HT1080 (cell line): ENCODE data around the gene WLS. TPM values are rescaled to one million over a fixed set of nuclear protein-coding genes. Genes with fewer than 3 reads are reported as not detected.
A peak's percentile ranks its signal among the peaks of the same experiment; 100 is the strongest.
"Not testable (repeated sequence)": the region's sequence is repeated elsewhere in the genome, so short reads cannot be mapped to it uniquely, and the experiment has no call there.

Source experiments
- DNase-seq: peaks from one replicate; pipeline ENCODE4 v3.0.0-alpha.2; 2015; ENCODE audit warnings: low read depth
- polyA plus RNA-seq, 2 experiments: library from polyadenylated mRNA; depleted of rRNA; stranded (reverse); fragments of >200 nt; gene quantifications; 2 replicates each; pipeline ENCODE4 v1.2.3, GENCODE V29; 2015
- total RNA-seq: library from RNA; depleted of rRNA; stranded (reverse); fragments of >200 nt; shearing (Covaris generic); gene quantifications from 2 replicates; pipeline ENCODE4 v1.2.3, GENCODE V29; 2014; rRNA removed

Gene WLS
- total RNA-seq, result 40.5 and 61.4 TPM in 2 replicates
- polyA plus RNA-seq (2015; cell fraction: cytosol; rRNA removed), result 55.1 and 56.2 TPM in 2 replicates
- polyA plus RNA-seq (2015; cell fraction: nucleus; rRNA removed), result 100 and 123 TPM in 2 replicates

DNA sequence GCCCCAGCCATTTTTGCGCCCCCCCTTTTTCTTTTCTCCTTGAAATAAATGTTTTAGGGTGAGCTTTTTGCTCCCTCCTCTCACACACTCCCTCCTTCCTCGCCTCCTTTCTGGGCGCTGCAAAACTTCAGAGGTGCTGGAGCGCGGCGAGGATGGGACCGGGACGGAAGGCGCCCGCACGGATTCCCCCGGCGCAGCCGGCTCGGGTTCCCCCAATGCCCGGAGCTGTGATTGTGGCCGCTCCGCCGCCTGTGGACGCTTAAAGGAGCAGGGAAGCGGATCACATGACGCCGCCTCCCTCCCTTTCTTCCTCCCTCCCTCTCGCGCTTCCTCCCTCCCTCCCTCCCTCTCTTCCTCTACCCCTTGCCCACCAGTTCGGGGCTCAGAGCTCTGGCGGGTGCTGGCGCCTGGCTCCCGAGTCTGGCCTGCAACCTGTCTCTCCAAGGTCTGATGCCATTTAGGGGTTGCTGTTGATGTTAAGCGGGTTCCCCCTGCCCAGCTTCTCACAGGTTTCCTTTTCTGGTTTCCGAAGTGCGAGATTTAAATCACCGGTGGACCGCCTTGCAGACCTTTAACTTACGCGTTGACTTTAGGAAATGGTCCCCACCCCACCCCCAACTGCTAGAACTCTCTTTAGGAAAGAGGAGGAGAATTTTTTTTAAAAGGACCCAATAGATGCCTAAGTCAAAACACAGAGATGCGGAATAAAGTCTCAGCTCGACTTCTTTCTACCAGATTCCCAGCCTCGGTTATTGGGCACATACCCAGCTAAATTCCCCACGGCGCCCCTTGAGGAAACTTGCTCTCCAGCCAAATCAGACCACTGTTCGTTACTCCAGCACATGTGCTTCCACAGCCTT, at the start of gene WLS:
Gene WLS (minus strand): TSS at position 235 of the 860 bp plus-strand sequence. CDS start 224 bp downstream, at position 11.
- DNase-seq, result peak; percentile 83

DNA sequence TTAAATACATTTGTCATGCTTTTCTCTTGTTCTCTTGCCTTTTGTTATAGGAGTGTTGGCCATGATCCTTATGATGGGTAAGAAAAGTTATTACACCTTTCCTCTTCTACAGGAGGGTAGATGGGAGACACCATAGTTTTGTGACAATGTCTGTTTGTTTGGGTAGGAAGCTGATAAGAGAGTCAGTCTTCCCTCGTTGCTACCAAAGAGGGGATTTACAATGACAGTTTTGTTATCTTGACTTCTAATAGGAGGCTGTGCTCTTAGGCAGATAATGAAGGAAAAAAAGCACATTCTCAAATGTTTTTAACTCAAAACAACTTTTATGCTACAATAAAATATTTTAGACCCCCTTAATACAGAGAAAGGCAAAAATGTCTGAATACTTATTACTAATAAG, 48.0 kb upstream of the WLS start:
- no peak for DNase-seq

DNA sequence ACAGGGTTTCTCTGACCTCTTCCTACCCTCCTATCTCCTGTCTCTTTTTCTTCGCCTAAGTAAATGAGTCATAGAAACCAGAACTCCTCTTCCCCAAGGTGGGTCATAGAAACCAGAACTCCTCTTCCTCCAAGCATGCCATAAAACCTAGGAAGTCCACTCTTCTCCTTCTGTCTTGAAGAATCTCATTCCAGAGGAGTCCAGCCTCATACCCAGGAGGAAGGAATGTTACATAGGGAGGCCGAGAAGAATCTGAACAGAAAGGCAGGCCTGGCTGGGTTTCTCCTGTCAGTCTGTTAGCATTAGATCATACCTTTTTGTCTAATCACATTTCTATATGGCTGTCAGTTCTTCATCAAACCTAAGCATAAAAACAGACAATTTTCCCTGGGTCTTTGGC, 47.5 kb upstream of the WLS start:
- DNase-seq, result no peak

DNA sequence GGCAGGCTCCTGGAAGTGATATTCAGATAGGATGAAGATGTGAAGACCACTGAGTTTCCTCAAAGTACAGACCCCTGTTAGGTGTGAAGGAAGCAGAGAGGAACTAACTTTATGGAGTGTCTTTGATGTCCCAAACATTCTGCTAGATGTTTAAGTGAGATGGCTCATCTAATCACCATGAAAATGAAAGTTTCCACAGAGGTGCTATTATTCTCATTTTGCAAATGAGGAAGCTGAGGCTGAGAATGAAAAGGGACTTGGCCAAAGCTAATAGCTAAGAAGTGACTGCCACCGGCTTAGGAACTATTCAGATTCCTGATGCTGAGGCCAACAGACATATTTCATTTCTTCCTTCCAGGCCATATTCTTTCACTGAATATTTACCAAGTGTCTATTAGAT, 45.9 kb upstream of the WLS start:
- no peak for DNase-seq

DNA sequence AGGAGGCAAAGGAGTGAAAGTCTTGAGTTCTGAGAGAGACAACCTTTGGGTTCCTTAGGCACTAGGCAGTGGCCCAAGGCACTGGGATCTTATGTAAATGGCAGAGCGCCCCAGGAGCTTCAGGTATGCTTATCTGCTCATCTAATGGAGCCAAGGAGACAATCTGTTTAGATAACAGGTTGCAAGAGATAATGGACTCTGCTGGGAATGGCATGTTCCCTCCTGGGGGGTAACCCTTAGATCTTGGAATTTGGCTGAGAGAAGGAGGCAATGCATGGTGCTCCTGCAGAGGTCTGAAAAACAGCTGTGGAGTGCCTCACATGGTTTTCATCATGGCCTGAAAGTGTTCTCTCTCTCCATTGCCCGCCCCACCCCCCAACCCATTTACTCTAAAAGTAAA, 44.1 kb upstream of the WLS start:
- DNase-seq, result no peak

DNA sequence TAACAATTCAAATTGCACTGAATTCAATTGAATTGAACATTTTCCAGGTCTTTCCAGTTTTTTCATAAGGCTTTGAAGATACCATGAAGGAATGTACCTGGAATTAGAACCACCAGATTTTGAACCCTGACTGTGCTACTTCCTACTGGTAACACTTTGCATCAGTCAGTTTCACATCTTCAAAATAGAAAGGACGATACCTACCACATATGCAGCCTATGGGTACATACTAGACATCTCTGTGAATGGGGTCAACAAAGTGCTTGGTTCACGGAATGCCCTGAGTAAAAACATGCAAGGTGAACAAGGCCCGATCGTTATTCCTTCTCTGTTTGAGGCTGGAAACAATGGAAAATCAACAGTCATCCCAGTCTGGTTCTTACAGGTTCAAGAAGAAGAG, 41.2 kb upstream of the WLS start:
- DNase-seq, result no peak

DNA sequence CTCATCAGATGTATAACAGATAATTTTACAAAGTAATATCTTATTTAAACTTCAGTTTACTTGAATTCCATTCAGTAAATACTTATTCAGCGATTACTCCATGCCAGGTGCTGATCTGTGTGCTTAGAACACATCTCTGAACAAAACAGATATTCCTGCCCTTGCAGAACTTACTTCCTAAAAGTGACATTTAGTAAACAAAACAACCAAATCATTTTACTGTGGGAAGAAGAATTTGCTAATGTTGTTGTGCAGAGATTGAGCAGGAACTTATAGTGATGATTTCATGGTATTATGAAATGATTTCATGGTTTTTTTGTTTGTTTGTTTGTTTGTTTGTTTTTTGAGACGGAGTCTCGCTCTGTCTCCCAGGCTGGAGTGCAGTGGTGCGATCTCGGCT, 39.3 kb upstream of the WLS start:
- no peak for DNase-seq

DNA sequence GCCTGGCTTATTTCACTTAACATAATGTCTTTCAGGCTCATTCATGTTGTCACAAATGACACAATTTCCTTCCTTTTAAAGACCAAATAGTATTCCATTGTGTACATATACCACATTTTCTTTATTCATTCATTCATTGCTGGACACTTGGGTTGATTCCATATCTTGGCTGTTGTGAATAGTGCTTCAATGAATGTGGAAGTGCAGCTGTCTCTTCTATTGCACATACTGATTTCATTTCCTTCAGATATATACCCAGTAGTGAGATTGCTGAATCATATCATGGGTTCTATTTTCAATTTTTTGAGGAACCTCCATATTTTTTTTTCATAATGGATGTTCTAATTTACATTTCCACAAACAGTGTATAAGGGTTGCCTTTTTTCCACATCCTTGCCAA, 38.6 kb upstream of the WLS start:
- DNase-seq, result peak; percentile 20

DNA sequence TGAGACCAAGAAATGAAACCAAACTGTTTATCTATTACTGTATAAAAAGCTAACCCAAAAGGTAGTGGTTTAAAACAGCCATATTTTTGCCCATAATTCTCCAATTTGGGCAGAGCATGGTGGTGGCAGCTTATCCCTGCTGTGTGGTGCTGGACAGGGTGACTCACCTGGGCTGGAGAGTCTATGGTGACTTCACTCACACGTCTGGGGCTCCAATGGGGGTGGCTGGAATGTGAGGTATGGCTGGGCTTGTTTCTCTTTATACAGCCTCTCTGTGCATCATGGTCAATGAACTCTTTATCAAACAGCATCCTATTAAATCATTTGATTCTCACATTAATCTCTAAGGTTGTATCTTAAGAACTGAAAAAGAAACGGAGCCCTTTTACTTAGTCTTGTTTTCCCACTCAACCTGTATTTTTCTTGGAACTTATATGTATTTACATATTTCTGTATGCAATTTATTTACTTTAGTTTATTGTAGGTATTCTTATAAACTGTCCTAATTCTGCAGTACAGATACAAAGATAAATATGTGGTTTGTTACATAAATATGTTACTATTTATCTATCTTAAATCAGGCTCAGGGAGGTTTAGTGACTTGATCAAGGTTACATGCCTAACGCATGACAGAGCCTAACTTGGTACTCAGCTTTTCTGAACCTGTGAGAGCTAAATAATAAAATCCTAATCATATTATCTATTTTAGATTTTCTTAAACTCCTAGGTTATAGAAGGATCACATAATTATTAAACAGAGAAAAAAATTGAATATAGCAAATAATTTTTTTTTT, 37.5 kb upstream of the WLS start:
- DNase-seq, result peak; percentile 71

DNA sequence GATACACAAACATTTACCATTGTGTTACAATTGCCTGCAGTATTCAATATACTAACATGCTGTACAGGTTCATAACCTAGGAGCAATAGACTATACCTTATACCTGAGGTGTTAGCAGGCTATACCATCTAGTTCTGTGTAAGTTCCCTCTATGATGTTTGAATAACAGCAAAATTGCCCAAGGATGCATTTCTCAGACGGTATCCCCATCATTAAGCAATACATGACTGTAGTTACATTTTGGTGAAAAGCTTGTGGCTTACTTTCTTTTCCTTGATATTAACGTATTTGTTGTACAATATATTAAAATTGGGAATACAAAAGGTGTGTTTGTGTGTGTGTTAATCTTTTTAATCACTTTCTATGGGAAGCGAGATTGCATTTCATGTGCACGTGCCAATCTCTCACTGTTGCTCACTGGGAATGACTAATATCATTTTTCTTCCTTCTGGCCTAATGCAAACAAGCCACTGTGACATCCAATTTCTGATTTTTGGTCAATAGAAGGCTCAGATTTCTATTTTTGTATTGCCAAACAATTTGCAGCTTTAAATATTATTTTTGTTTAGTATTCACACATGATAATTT, 36.7 kb upstream of the WLS start:
- DNase-seq, result no peak

DNA sequence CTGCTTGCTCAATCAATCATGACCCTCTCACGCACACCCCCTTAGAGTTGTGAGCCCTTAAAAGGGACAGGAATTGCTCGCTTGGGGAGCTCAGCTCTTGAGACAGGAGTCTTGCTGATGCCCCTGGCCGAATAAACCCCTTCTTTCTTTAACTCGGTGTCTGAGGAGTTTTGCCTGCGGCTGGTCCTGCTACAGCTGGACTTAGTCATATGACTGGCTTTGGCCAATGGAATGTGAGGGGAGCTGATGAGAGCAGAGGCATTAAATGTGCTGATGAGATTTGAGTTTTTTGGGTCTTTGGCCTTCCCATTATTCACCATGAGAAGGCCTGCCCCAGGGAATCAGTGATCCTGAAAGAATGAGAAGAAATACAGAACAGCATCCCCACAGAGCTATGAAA, 24.5 kb upstream of the WLS start:
- DNase-seq, result not testable (repeated sequence)

DNA sequence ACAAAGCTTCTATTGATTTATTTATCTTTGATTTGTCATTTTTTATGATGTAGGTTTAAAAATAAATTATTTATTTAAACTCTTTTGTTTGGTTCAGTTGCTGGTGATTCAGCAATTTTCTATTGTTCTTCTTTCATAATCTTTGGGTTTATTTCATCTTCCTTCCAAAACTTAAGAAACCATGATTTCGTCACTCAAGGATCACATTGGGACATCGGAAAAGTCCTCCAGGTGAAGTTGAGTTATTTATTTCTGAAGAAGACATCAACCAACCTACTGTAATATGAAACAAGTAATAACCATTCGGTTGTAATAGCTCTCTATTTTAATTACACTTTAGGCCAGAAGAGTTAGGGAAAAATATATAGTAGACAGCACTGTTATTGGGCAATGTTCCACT, 23.0 kb upstream of the WLS start:
- DNase-seq, result no peak

DNA sequence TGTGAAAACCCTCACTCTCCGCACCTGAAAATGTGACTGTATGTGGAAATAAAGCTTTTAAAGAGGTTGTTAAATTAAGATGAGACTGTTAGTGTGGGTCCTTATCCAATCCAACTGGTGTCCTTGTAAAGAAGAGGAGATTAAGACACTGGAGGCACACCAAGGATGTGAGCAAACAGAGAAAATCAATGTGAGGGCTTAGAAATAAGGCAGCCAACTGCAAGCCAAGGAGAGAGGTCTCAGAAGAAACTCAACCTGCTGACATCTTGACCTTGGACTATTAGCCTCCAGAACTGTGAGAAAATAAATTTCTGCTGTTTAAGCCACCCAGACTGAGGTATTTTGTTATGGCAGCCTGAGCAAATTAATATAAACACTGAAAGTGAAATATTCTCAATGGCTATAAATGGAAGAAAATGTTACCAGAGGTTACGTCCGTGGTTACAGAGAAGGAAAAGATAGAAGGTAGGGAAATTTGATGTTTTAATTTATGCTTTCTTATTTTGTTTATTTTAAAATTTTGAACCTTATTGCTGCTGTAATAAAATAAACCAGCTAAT, 22.4 kb upstream of the WLS start:
- no peak for DNase-seq

DNA sequence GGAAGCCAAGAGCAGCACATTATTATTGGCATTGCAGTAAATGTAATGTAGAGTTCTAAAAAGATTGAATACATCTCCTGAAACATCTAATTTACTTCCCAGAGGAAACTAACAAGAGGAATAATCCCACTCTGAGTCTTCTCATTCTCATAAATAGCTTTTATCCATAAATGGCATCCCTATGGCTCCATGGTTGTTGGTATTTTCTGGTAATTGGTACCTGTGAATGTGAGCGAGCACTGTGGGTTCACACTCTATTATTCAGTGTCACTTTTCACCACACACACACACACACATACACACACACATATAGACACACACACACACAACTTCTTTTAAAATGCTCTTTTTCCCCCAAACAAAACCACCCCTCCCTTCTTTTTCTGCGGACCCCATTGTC, 4.7 kb upstream of the WLS start:
- no peak for DNase-seq

DNA sequence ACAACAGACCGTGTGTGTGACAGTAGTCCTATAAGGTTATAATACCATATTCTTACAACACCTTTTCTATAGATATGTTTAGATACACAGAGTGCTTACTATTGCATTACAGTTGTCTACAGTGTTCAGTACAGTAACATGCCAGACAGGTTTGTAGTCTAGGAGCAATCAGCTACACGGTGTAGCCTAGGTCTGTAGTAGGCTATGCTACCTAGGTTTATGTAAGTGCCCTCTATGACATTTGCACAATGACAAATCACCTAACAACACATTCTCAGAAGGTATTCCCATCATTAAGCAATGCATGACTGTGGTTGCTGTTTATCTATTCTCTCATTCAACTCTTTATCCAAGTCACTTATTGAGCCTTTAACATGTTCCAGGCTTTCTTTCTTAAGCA, 1.8 kb upstream of the WLS start:
- DNase-seq, result no peak

DNA sequence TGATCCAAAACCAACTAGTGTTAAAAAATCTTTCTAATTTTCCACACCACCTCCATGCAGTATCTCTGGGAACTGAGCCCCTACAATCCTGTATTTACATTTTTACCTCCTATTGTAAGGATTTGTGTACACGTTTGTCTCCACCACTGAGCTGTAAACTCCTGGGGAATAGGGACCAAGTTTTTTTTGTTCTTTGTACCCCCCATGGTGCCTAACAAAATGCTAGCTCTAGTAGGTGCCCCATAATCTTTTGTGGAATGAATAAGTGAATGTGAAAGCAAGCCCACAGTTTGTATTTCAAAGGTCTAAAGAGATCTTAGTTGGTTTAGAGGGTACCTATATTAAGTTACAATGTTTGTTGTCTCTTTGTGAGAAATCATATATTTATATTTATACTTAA, 879 bp upstream of the WLS start:
- no peak for DNase-seq

DNA sequence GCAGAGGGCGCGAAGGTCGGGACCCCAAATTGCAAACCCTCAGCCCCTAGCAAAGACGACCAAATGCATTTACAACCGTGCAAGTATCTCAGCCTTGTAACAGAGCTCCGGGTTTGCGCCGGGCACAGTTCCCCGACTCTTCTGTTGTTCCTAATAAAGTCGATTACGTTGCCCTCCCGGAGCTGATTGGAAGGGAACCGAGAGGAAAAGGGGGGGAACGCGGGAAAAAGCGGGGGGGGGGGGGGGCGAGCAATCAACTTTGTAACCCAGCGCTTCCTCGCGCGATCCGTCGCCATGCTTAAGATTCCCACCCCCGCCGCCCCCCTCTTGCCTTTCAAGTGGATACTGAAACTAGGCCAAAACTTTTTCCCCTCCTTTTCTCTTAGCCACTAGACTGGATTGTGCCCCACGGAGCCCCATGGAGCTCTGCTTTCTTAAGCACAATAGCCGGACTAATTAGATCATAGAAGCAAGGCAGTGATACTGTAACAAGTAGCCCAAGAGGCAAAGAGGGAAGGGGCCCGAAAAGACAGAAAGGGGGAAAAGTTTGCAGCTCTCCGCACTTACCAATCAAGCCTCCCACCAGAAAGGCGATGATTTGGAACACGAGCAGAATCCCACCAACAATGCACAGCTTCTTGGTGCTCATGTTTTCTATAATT, 565 bp downstream of the WLS start:
- peak; percentile 68 for DNase-seq

DNA sequence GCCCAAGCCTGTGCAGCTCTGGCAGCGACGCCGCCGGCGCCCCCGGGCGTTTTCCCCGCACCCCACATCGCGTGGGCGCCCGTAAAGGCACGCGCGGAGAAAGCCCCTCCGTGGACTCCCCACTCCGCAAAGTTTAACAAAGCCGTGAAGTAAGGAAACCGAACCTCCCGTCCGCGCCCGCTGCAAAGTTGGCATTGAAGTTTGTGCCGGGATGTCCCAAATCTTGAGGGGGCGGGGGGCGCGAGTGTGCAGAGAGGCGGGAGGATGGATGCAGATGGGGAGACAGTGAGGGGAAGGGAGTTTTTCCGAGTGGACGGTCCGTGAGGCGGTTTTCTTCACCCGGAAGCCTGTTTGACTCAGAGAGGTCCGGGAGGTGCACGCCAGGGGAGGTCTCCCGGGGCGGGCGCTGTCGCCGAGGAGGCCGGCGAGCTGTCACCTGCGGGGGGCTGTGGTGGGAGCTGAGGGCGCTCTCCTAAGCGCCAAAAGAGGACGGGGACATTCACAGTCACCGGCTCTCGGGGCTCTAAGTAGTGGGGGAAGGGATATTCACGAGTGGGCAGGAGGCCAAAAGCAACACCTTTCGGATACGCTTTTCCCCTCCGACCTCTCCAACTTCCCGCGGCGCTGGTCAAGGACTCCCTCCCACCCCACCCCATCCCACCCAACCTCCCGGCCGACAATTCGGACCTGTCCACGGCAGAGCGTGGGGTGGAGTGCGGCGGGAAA, 1.3 kb downstream of the WLS start:
- DNase-seq, result peak; percentile 26

DNA sequence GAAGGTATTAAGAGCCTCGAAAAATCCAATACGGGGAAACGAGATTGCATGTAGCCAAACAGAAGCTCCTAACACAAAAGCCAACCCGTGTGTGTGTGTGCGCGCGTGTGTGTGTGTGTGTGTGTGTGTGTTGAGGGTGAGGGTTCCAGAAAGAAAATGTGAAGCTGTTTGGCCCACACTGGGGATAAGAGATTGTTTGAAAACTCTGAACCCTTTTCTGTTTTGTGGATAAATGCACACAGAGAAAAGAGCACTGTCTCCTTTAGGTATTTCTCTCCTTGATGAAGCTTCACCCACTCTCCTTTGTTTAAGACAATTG, 1.9 kb downstream of the WLS start:
- peak; percentile 30 for DNase-seq

DNA sequence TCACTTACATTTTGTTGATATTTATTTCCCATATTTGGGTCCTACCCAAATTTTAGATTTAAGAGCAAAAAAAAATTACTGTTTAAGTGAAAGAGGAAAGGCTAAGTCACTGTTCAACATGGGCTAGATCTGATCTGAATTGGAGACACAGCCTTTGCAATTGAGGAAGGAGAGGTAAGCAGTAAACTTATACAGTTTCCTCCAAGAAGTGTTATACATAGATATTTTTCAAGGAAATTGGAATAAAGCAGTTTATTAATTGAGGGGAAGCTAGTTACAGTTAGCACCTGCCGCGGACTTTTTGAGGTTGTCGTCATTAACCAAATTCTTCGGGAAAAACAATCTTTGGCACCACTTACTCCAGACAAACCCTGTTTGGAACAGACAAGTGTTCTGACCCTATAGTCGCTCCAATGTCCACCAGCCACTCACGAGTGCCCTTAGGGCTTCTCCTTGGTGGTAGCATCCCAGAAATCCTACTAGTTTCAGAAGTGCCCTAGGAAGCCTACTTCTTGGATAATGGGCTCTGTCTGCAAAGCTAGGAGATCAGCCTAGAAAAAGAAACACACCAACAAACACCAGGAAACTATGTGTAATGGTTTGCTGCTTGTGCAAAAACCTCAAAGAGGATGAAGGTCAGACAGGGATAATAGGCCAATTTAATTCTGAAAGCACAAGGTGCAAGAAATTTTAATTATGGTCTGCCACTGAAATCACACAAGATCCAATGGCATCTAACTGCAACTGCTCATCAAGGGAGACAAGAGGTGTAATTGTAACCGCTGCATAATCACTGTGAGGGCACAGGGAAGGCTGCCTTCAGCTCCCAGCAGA, 2.5 kb downstream of the WLS start:
- no peak for DNase-seq
